Measurements from ENCODE around the gene BAIAP2. TPM values are rescaled to one million over a fixed set of nuclear protein-coding genes. Genes with fewer than 3 reads are reported as not detected.

BAIAP2 gene
- total and polyA plus RNA-seq, 2 of the 13 experiments (the other 11 are each of a cell fraction or from before 2014, with no cell fraction given): 22.5 to 24.0 TPM

- peak; percentile 94; the same call in 1 of the 2 replicates for TF ChIP-seq HOMEZ (CRISPR knock-in tag; IDR thresholded peaks at IDR 0.05; ENCODE audit: low read depth)
- TF ChIP-seq SMAD9 (CRISPR knock-in tag; IDR thresholded peaks at IDR 0.05): 0 out of 2 replicates have a peak, but pooled peaks have one; percentile 62
- TF ChIP-seq FOXO1 (CRISPR knock-in tag; IDR thresholded peaks at IDR 0.05): no peak
- TF ChIP-seq DNMT1 (CRISPR knock-in tag; IDR thresholded peaks at IDR 0.05): no peak
- TF ChIP-seq ELF1 (CRISPR knock-in tag; IDR thresholded peaks at IDR 0.05): peak; percentile 40; the same call in 1 of the 2 replicates
- no peak for TF ChIP-seq SMC3 (IDR thresholded peaks at IDR 0.05; ENCODE audit: low read length)
- TF ChIP-seq HOXA9 (CRISPR knock-in tag; IDR thresholded peaks at IDR 0.05; ENCODE audit: borderline replicate concordance): no peak
- no peak for TF ChIP-seq ZNF883 (CRISPR knock-in tag; IDR thresholded peaks at IDR 0.05; ENCODE audit: not compliant biosample characterization)
- no peak for TF ChIP-seq RARG (CRISPR knock-in tag; IDR thresholded peaks at IDR 0.05; ENCODE audit: low read depth)
- TF ChIP-seq NR1H2 (CRISPR knock-in tag; IDR thresholded peaks at IDR 0.05; ENCODE audit: borderline replicate concordance, low read depth): peak; percentile 67; the same call in 1 of the 2 replicates
- TF ChIP-seq ZNF639 (CRISPR knock-in tag; conservative IDR thresholded peaks at IDR 0.05): peak; percentile 27; the same call in 1 of the 2 replicates
- TF ChIP-seq ARID5B (CRISPR knock-in tag; IDR thresholded peaks at IDR 0.05): peak; percentile 79
- no peak; the same call in 1 of the 2 replicates for TF ChIP-seq SP4 (CRISPR knock-in tag; IDR thresholded peaks at IDR 0.05)
- TF ChIP-seq ZNF501 (CRISPR knock-in tag; IDR thresholded peaks at IDR 0.05): peak; percentile 28; the same call in 1 of the 2 replicates
- TF ChIP-seq ZNF800 (CRISPR knock-in tag; IDR thresholded peaks at IDR 0.05): peak; percentile 80; the same call in 1 of the 2 replicates
- no peak for TF ChIP-seq ZNF484 (CRISPR knock-in tag; IDR thresholded peaks at IDR 0.05; ENCODE audit: borderline replicate concordance, low read depth)
- TF ChIP-seq SUZ12 (IDR thresholded peaks at IDR 0.05; ENCODE audit: low read depth, low read length): no peak
- no peak; the same call in none of the 2 replicates for TF ChIP-seq HIC2 (CRISPR knock-in tag; IDR thresholded peaks at IDR 0.05; ENCODE audit: low read depth)
Measured at GRCh38 chr17:81043725-81044427, 8.9 kb downstream of the BAIAP2 start (continued).
